Activated CD4-positive, alpha-beta T cell treated with anti-CD3 and anti-CD28 coated beads for 1 hour (primary cell): Measurements from ENCODE around the gene MAPK11.

ENCODE experiments used
- DNase-seq: peaks from one replicate; pipeline ENCODE4 v3.0.0-alpha.2; 2020

Gene MAPK11

GRCh38 chr22:50221410-50222300, 48.5 kb downstream of the MAPK11 start:
- no peak for DNase-seq

DNA sequence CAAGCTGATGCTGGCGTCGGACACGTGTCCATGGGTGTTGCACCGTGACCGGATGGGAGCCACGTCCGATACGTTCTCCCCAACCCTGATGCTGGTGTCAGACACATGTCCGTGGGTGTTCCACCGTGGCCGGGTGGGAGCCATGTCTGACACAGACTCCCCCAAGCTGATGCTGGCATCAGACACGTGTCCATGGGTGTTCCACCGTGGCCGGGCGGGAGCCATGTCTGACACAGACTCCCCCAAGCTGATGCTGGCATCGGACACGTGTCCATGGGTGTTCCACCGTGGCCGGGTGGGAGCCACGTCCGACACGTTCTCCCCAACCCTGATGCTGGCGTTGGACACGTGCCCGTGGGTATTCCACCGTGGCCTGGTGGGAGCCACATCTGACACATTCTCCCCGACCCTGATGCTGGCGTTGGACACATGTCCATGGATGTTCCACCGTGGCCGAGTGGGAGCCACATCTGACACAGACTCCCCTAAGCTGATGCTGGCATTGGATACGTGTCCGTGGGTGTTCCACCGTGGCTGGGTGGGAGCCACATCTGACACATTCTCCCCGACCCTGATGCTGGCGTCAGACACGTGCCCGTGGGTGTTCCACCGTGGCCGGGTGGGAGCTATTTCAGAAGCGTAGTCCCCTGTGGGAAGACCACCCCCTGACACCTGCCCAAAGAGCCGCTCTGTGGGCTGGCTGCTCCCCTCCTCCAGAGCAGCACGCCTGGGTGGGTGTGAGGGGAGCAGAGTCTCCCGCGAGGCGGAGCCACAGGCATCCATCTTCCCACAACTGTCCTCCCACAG, 49.4 kb downstream of the MAPK11 start:
- no peak for DNase-seq

GRCh38 chr22:50219800-50220602, 50.2 kb downstream of the MAPK11 start:
- DNase-seq, result no peak

GRCh38 chr22:50218996-50219727, 51.0 kb downstream of the MAPK11 start:
- no peak for DNase-seq

GRCh38 chr22:50218153-50218995, 51.8 kb downstream of the MAPK11 start:
- no peak for DNase-seq

GRCh38 chr22:50217543-50218152, 52.5 kb downstream of the MAPK11 start:
- no peak for DNase-seq

DNA sequence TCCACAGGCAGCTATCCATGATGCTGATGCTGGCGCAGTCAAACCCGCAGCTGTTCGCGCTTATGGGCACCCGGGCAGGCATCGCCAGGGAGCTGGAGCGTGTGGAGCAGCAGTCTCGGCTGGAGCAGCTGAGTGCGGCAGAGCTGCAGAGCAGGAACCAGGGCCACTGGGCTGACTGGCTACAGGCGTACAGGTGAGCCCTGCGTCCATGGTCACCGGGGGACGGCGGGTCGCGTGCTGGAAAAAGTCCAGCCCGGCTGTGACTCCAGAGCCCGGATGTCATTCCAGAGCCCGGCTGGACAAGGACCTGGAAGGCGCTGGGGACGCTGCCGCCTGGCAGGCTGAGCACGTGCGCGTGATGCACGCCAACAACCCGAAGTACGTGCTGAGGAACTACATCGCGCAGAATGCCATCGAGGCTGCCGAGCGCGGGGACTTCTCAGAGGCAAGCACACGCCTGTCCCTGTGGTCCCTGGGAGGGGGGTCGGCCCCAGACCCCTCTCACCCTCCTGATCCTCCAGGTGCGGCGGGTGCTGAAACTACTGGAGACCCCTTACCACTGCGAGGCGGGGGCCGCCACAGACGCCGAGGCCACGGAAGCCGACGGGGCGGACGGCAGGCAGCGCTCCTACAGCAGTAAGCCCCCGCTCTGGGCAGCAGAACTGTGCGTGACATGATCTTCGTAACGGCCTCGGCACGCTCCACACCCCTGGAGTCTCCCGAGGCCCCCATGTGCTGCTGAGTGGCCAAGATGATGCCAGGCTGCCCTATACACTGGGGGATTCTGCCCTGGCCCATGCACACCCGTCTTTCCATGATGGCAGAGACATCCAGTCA, 53.3 kb downstream of the MAPK11 start:
- no peak for DNase-seq

- no peak for DNase-seq
These were observed 54.0 kb downstream of the MAPK11 start for GRCh38 chr22:50216055-50216683.

DNA sequence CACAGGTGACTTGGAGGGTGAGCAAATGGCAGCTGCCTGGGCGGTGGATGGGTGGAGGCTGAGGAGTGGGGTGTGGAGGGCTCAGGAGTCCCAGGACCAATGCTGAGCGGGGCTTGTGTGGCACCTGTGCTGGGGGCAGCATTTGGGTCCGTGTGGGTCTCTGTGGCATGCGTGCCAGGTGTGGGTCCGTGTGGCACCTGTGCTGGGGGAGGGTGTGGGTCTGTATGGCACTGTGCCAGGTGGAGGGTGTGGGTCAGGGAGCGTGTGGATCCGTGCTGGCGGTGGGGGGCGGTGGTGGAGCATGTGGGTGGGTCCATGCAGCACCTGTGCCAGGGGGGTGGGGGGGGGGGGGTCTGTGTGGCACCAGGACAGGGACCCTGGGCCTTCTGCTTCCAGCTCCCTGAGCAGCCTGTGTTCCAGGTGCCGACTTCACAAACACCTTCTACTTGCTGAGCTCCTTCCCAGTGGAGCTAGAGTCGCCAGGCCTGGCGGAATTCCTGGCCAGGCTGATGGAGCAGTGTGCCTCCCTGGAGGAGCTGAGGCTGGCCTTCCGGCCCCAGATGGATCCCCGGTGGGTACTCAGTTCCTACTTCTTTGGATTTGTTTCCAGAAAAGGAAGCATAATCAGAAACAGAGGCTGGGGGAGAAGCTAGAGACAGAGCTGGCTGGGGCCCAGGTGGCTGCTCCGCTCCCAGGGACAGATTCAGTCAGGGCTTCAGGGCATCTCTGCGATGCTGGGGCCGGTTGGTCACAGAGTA, 54.7 kb downstream of the MAPK11 start:
- no peak for DNase-seq
